Natural killer cell (primary cell): ENCODE results near the gene NR3C2. TPM values are rescaled to one million over a fixed set of nuclear protein-coding genes. Genes with fewer than 3 reads are reported as not detected.

ENCODE experiments used
- ATAC-seq, 3 donors: fragments of 150-1000 bp in 2 of 3; fragments of 200-7000 bp in 1 of 3; cut with Tn5 transposase; 1 replicate in 1 of 3; 2 replicates in 2 of 3; pipeline ENCODE4 v1.10.0; 2021; ENCODE audit warnings: mild to moderate bottlenecking in 2 of 3, moderate library complexity in 2 of 3
- DNase-seq, 2 donors: peaks; one replicate each; pipeline versions ENCODE4 v3.0.0 to v3.0.0-alpha.2; 2013 to 2021; ENCODE audit warnings: mixed read lengths in 1 of 2
- H3K27ac ChIP-seq: one replicate; pipeline ENCODE4 v1.5.1; 2013; ENCODE audit warnings: mild to moderate bottlenecking, low read length
- H3K27me3 ChIP-seq: one replicate; pipeline ENCODE4 v1.6.1; 2013; ENCODE audit warnings: low read length; ENCODE audit not compliant: control insufficient read depth, insufficient read depth
- H3K36me3 ChIP-seq: one replicate; pipeline ENCODE4 v1.6.1; 2013; ENCODE audit warnings: low read length; ENCODE audit not compliant: control insufficient read depth, insufficient read depth
- H3K4me1 ChIP-seq: one replicate; pipeline ENCODE4 v1.6.1; 2013; ENCODE audit warnings: low read length; ENCODE audit not compliant: control insufficient read depth, insufficient read depth
- H3K4me3 ChIP-seq: one replicate; pipeline ENCODE4 v1.5.1; 2013; ENCODE audit warnings: low read length
- H3K9me3 ChIP-seq: one replicate; pipeline ENCODE4 v1.6.1; 2013; ENCODE audit warnings: low read length; ENCODE audit not compliant: control insufficient read depth, insufficient read depth
- H3K27ac Mint-ChIP-seq, 2 donors: one replicate each; pipeline ENCODE4 v1.8.0; 2022; ENCODE audit warnings: mild to moderate bottlenecking in 2 of 2, mixed read lengths in 2 of 2, moderate library complexity in 1 of 2
- H3K27me3 Mint-ChIP-seq, 2 donors: one replicate each; pipeline ENCODE4 v1.8.0; 2022; ENCODE audit warnings: low read depth in 2 of 2, mixed read lengths in 2 of 2
- H3K36me3 Mint-ChIP-seq: one replicate; pipeline ENCODE4 v1.8.0; 2022; ENCODE audit warnings: mixed read lengths
- H3K4me1 Mint-ChIP-seq, 2 donors: one replicate each; pipeline ENCODE4 v1.8.0; 2022; ENCODE audit warnings: mixed read lengths in 2 of 2
- H3K4me3 Mint-ChIP-seq: one replicate; pipeline ENCODE4 v1.8.0; 2022; ENCODE audit warnings: mild to moderate bottlenecking, moderate library complexity, mixed read lengths
- H3K9me3 Mint-ChIP-seq, 2 donors: one replicate each; pipeline ENCODE4 v1.8.0; 2022; ENCODE audit warnings: mixed read lengths in 2 of 2
- WGBS: methylation state at CpG from one replicate; pipeline ENCODE4 v1.1.7; 2013; ENCODE audit warnings: missing lambda C conversion rate; ENCODE audit not compliant: insufficient coverage; 5-methylcytosine and 5-hydroxymethylcytosine counted together
- intact Hi-C: fragments of 100-400 bp; cut with micrococcal nuclease; formaldehyde crosslinking; loops from one replicate; pipeline ENCODE4 v1.14.2; 2022
- total RNA-seq, 4 donors: library from RNA; stranded (reverse); fragments of 120-200 nt in 1 of 4; gene quantifications; one replicate each; pipeline versions ENCODE4 v1.2.3 to v1.2.4, GENCODE V29; 2013 to 2022
- TF ChIP-seq, protein P1 (sequence below): fragments of 200-600 bp; IDR thresholded peaks from one replicate; pipeline ENCODE4 v1.8.0; 2022; ENCODE audit warnings: antibody characterized with exemption

Gene NR3C2
- total RNA-seq, 3 donors from 2014 or later (not counting 1 experiment from before 2014, with no cell fraction given), result 4.2 to 8.6 (median 6.3) TPM

GRCh38 chr4:148452970-148453369, 10.8 kb upstream of the NR3C2 start:
- H3K4me1 ChIP-seq, result no peaks in the 10 kb centered on the region
- no peak overlapping the region for H3K4me3 ChIP-seq
- H3K4me3 Mint-ChIP-seq, result no peak overlapping the region
- TF ChIP-seq, protein P1, sequence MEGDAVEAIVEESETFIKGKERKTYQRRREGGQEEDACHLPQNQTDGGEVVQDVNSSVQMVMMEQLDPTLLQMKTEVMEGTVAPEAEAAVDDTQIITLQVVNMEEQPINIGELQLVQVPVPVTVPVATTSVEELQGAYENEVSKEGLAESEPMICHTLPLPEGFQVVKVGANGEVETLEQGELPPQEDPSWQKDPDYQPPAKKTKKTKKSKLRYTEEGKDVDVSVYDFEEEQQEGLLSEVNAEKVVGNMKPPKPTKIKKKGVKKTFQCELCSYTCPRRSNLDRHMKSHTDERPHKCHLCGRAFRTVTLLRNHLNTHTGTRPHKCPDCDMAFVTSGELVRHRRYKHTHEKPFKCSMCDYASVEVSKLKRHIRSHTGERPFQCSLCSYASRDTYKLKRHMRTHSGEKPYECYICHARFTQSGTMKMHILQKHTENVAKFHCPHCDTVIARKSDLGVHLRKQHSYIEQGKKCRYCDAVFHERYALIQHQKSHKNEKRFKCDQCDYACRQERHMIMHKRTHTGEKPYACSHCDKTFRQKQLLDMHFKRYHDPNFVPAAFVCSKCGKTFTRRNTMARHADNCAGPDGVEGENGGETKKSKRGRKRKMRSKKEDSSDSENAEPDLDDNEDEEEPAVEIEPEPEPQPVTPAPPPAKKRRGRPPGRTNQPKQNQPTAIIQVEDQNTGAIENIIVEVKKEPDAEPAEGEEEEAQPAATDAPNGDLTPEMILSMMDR, result no peak
- H3K27ac ChIP-seq, result no peak overlapping the region
- intact Hi-C loops, result no loop called here
- WGBS, result no CpG with 5 or more reads among the region's 1 CpG
- DNase-seq (no peak), ATAC-seq (no peak)
- no peaks in the 10 kb centered on the region for H3K36me3 Mint-ChIP-seq
- peaks cover 24 to 26% of the 10 kb centered on the region in 2 donors for H3K27me3 Mint-ChIP-seq
- H3K9me3 Mint-ChIP-seq, result no peaks in the 10 kb centered on the region
- H3K27ac Mint-ChIP-seq, result no peak overlapping the region
- H3K36me3 ChIP-seq, result no peaks in the 10 kb centered on the region
- no peaks in the 10 kb centered on the region for H3K4me1 Mint-ChIP-seq
- no peaks in the 10 kb centered on the region for H3K9me3 ChIP-seq
- peaks cover 4% of the 10 kb centered on the region for H3K27me3 ChIP-seq

- Histone ChIP-seq H3K9me3 (no peaks in the 10 kb centered on the region), H3K4me1 (peaks cover 6% of the 10 kb centered on the region), H3K27ac (no peak overlapping the region), H3K4me3 (no peak overlapping the region), H3K27me3 (peaks cover 9% of the 10 kb centered on the region), H3K36me3 (no peaks in the 10 kb centered on the region)
- no peak for DNase-seq
- 100% methylated on average over 1 of the region's 2 CpGs for WGBS
- H3K27me3 Mint-ChIP-seq, result peaks cover 5 to 22% of the 10 kb centered on the region in 2 donors
- peaks cover 7 to 8% of the 10 kb centered on the region in 2 donors for H3K4me1 Mint-ChIP-seq
- no peaks in the 10 kb centered on the region for H3K9me3 Mint-ChIP-seq
- no peak overlapping the region for H3K4me3 Mint-ChIP-seq
- TF ChIP-seq, protein P1, result no peak
- intact Hi-C loops, result loop anchor here (10.0 kb wide), 1 partner anchor 395 kb away; no protein-coding TSS in a partner anchor
- no peak overlapping the region for H3K27ac Mint-ChIP-seq
- no peak for ATAC-seq
- H3K36me3 Mint-ChIP-seq, result no peaks in the 10 kb centered on the region
Measured at GRCh38 chr4:148449921-148450320, 7.7 kb upstream of the NR3C2 start.

- no peak overlapping the region for H3K4me3 ChIP-seq
- H3K27ac ChIP-seq, result no peak overlapping the region
- Mint-ChIP-seq H3K4me1 (peaks cover 7 to 8% of the 10 kb centered on the region in 2 donors), H3K36me3 (no peaks in the 10 kb centered on the region), H3K4me3 (no peak overlapping the region), H3K27ac (no peak overlapping the region), H3K27me3 (peaks cover 5 to 19% of the 10 kb centered on the region in 2 donors), H3K9me3 (no peaks in the 10 kb centered on the region)
- ATAC-seq, result no peak
- no peaks in the 10 kb centered on the region for H3K36me3 ChIP-seq
- H3K4me1 ChIP-seq, result peaks cover 19% of the 10 kb centered on the region
- TF ChIP-seq, protein P1, result no peak
- peaks cover 9% of the 10 kb centered on the region for H3K27me3 ChIP-seq
- H3K9me3 ChIP-seq, result no peaks in the 10 kb centered on the region
- DNase-seq, result no peak
- intact Hi-C loops, result loop anchor here (10.0 kb wide), 1 partner anchor 393 kb away; no protein-coding TSS in a partner anchor
Measured at GRCh38 chr4:148448141-148448540, 5.9 kb upstream of the NR3C2 start.

DNA sequence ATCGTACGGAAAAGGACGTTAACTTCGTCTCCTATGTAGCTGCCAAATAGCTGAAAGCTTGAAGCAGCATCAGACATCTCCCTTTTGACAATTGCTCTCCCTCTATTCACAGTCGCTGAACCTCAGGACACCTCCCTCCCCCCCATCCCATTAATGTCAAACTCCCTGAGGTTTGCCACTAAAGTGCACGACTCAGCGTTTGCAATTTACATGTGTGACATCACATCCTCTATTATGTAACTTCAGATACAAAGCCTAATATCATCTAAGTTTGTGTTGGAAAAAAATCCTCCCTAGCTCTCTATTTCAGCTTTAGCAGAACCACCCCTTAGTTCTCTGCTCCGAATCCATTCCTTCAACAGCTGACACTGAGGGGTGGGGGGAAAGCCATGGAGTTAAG, 5.5 kb upstream of the NR3C2 start:
- TF ChIP-seq, protein P1, result no peak
- Histone ChIP-seq H3K27ac (no peak overlapping the region), H3K4me3 (no peak overlapping the region), H3K36me3 (no peaks in the 10 kb centered on the region), H3K9me3 (no peaks in the 10 kb centered on the region), H3K4me1 (peaks cover 22% of the 10 kb centered on the region), H3K27me3 (peaks cover 9% of the 10 kb centered on the region)
- WGBS, result 21% methylated on average over 7 of the region's 8 CpGs
- peak in 1 of 2 donors; percentile 74 for DNase-seq
- no peak overlapping the region for H3K4me3 Mint-ChIP-seq
- peaks cover 10 to 11% of the 10 kb centered on the region in 2 donors for H3K4me1 Mint-ChIP-seq
- H3K9me3 Mint-ChIP-seq, result no peaks in the 10 kb centered on the region
- peaks cover 5 to 19% of the 10 kb centered on the region in 2 donors for H3K27me3 Mint-ChIP-seq
- intact Hi-C loops, result loop anchor here (10.0 kb wide), 1 partner anchor 393 kb away; no protein-coding TSS in a partner anchor
- no peak for ATAC-seq
- H3K27ac Mint-ChIP-seq, result no peak overlapping the region
- no peaks in the 10 kb centered on the region for H3K36me3 Mint-ChIP-seq
